SK-N-SH (cell line): ENCODE measurements around the gene CAMK1. TPM values are rescaled to one million over a fixed set of nuclear protein-coding genes. Genes with fewer than 3 reads are reported as not detected.
A peak's percentile ranks its signal among the peaks of the same experiment; 100 is the strongest.

Experiments
- CTCF ChIA-PET: fragments of 300-600, 350-600 bp; formaldehyde crosslinking; extraction: SDS; loops from one replicate; lab custom pipeline; 2021; lab: Yijun Ruan, JAX
- POLR2A ChIA-PET: fragments of 350-600 bp; sonication (Branson Sonifier 250); formaldehyde crosslinking; extraction: SDS; loops from one replicate; lab custom pipeline; 2020; ENCODE audit warnings: antibody characterized with exemption, inconsistent platforms; lab: Yijun Ruan, JAX
- DNase-seq: peaks from one replicate; pipeline ENCODE4 v3.0.0; 2012
- H2AFZ ChIP-seq: fragments of 200-600 bp; sonication (generic); 2 replicates; pipeline ENCODE4 v1.8.1; 2016; ENCODE audit warnings: antibody characterized with exemption, mild to moderate bottlenecking, low read depth
- H3F3A ChIP-seq: fragments of 200-600 bp; sonication (generic); replicated peaks from 2 replicates; pipeline ENCODE3; 2016; ENCODE audit warnings: antibody characterized with exemption, mild to moderate bottlenecking; ENCODE audit not compliant: insufficient read depth
- H3K27ac ChIP-seq, 2 experiments: fragments of 200-500 bp in 1 of 2; fragments of 200-600 bp in 1 of 2; sonication (Bioruptor generic) in 1 of 2; sonication (generic), shearing (Covaris generic) in 1 of 2; 2 replicates each; pipeline versions ENCODE4 v1.5.1 to v1.6.1; 2014 to 2016; ENCODE audit warnings: low read depth in 2 of 2, inconsistent platforms in 1 of 2, low read length in 1 of 2, mild to moderate bottlenecking in 1 of 2, mixed read lengths in 1 of 2
- H3K27me3 ChIP-seq: fragments of 200-600 bp; sonication (generic), shearing (Covaris generic); 2 replicates; pipeline ENCODE4 v1.6.1; 2016; ENCODE audit warnings: mixed run types; ENCODE audit not compliant: insufficient read depth
- H3K36me3 ChIP-seq, 2 experiments: fragments of 200-500 bp in 1 of 2; fragments of 200-600 bp in 1 of 2; sonication (Bioruptor generic) in 1 of 2; sonication (generic) in 1 of 2; replicated peaks in 1 of 2; 2 replicates each; pipeline versions ENCODE3 to v1.5.1; 2014 to 2016; ENCODE audit warnings: low read length in 1 of 2, mild to moderate bottlenecking in 1 of 2; ENCODE audit not compliant: insufficient read depth in 2 of 2, control insufficient read depth in 1 of 2
- H3K4me1 ChIP-seq, 2 experiments: fragments of 200-500 bp in 1 of 2; fragments of 200-600 bp in 1 of 2; sonication (Bioruptor generic) in 1 of 2; sonication (generic), shearing (Covaris generic) in 1 of 2; 2 replicates each; pipeline versions ENCODE4 v1.5.1 to v1.6.1; 2014 to 2016; ENCODE audit warnings: low read depth in 1 of 2, low read length in 1 of 2, mixed run types in 1 of 2; ENCODE audit not compliant: insufficient read depth in 2 of 2, control insufficient read depth in 1 of 2
- H3K4me2 ChIP-seq: fragments of 200-600 bp; sonication (generic), shearing (Covaris generic); 2 replicates; pipeline ENCODE4 v1.6.1; 2017; ENCODE audit warnings: mixed run types
- H3K4me3 ChIP-seq, 2 experiments: fragments of 200-500 bp in 1 of 2; fragments of 200-600 bp in 1 of 2; sonication (Bioruptor generic) in 1 of 2; sonication (generic), shearing (Covaris generic) in 1 of 2; 2 replicates each; pipeline versions ENCODE4 v1.5.1 to v1.8.1; 2014 to 2016; ENCODE audit warnings: low read depth in 2 of 2, inconsistent platforms in 1 of 2, low read length in 1 of 2, mild to moderate bottlenecking in 1 of 2, mixed read lengths in 1 of 2, moderate library complexity in 1 of 2
- H3K79me2 ChIP-seq: fragments of 200-600 bp; sonication (generic); 2 replicates; pipeline ENCODE4 v1.8.1; 2017; ENCODE audit warnings: mild to moderate bottlenecking; ENCODE audit not compliant: insufficient read depth
- H3K9ac ChIP-seq: fragments of 200-600 bp; sonication (generic); 2 replicates; pipeline ENCODE4 v1.6.1; 2017; ENCODE audit warnings: mixed run types
- H3K9me2 ChIP-seq: fragments of 200-600 bp; sonication (generic); 2 replicates; pipeline ENCODE4 v1.6.1; 2017; ENCODE audit warnings: mixed run types
- H3K9me3 ChIP-seq: fragments of 200-600 bp; sonication (generic); 2 replicates; pipeline ENCODE4 v1.6.1; 2017; ENCODE audit warnings: mixed run types, mild to moderate bottlenecking, moderate library complexity
- H4K20me1 ChIP-seq: fragments of 200-600 bp; sonication (generic); 2 replicates; pipeline ENCODE4 v1.6.1; 2017; ENCODE audit warnings: mild to moderate bottlenecking, mixed run types; ENCODE audit not compliant: insufficient read depth
- CTCF ChIP-seq: fragments of 200-600 bp; sonication (generic); IDR thresholded peaks from 2 replicates; pipeline ENCODE4 v1.6.1; 2017; ENCODE audit warnings: antibody characterized with exemption, mild to moderate bottlenecking, moderate library complexity
- ELF1 ChIP-seq: IDR thresholded peaks from 2 replicates; pipeline ENCODE4 v1.4.0; 2012
- EP300 ChIP-seq, 2 experiments: IDR thresholded peaks; 2 replicates each; pipeline versions ENCODE4 v1.4.0 to v1.6.1; 2012; ENCODE audit warnings: borderline replicate concordance in 1 of 2, low read depth in 1 of 2, low read length in 1 of 2
- EZH2phosphoT487 ChIP-seq: fragments of 200-600 bp; sonication (generic); IDR thresholded peaks from 2 replicates; pipeline ENCODE4 v1.6.1; 2017; ENCODE audit warnings: low read depth, mixed run types, mild to moderate bottlenecking, antibody characterized with exemption, moderate library complexity, borderline replicate concordance
- FOSL2 ChIP-seq: IDR thresholded peaks from 2 replicates; pipeline ENCODE4 v1.4.0; 2012; ENCODE audit warnings: low read depth, mild to moderate bottlenecking, moderate library complexity, borderline replicate concordance
- FOXM1 ChIP-seq: IDR thresholded peaks from 2 replicates; pipeline ENCODE4 v1.4.0; 2012; ENCODE audit warnings: low read depth, mild to moderate bottlenecking
- GABPA ChIP-seq: IDR thresholded peaks from 2 replicates; pipeline ENCODE4 v1.4.0; 2012; ENCODE audit warnings: low read depth, mild to moderate bottlenecking
- GATA2 ChIP-seq: sonication (generic); formaldehyde crosslinking; IDR thresholded peaks from 2 replicates; pipeline ENCODE4 v1.5.0; 2020; ENCODE audit warnings: mild to moderate bottlenecking, missing genetic modification reagents
- IRF3 ChIP-seq: fragments of 150-350 bp; IDR thresholded peaks from 2 replicates; pipeline ENCODE4 v1.6.1; 2016; ENCODE audit warnings: mild to moderate bottlenecking, low read depth, low read length
- JUND ChIP-seq: IDR thresholded peaks from 2 replicates; pipeline ENCODE4 v1.4.0; 2012
- MEF2A ChIP-seq: IDR thresholded peaks from 2 replicates; pipeline ENCODE4 v1.4.0; 2012; ENCODE audit warnings: low read depth, borderline replicate concordance
- MXI1 ChIP-seq: IDR thresholded peaks from 2 replicates; pipeline ENCODE4 v1.6.1; 2012; ENCODE audit warnings: mild to moderate bottlenecking, low read depth, low read length, improper control_type of control experiment
- NFIC ChIP-seq: IDR thresholded peaks from 2 replicates; pipeline ENCODE4 v1.4.0; 2012; ENCODE audit warnings: borderline replicate concordance
- POLR2AphosphoS5 ChIP-seq: IDR thresholded peaks from 2 replicates; pipeline ENCODE4 v1.6.1; 2012; ENCODE audit warnings: low read depth, low read length
- RAD21 ChIP-seq: IDR thresholded peaks from 2 replicates; pipeline ENCODE4 v1.6.1; 2012; ENCODE audit warnings: mild to moderate bottlenecking, low read length
- RCOR1 ChIP-seq: fragments of 150-350 bp; IDR thresholded peaks from 2 replicates; pipeline ENCODE4 v1.6.1; 2017; ENCODE audit warnings: antibody characterized with exemption, low read length
- RFX5 ChIP-seq: IDR thresholded peaks from 2 replicates; pipeline ENCODE4 v1.6.1; 2012; ENCODE audit warnings: mild to moderate bottlenecking, improper control_type of control experiment, low read length
- RXRA ChIP-seq: IDR thresholded peaks from 2 replicates; pipeline ENCODE4 v1.4.0; 2012; ENCODE audit warnings: low read depth, mild to moderate bottlenecking, borderline replicate concordance
- SIN3A ChIP-seq: IDR thresholded peaks from 2 replicates; pipeline ENCODE4 v1.6.1; 2012; ENCODE audit warnings: low read depth, mild to moderate bottlenecking, low read length, moderate library complexity, borderline replicate concordance
- SMC3 ChIP-seq: IDR thresholded peaks from 2 replicates; pipeline ENCODE4 v1.6.1; 2012; ENCODE audit warnings: low read depth, low read length, improper control_type of control experiment
- TAF1 ChIP-seq: IDR thresholded peaks from 2 replicates; pipeline ENCODE4 v1.6.1; 2012; ENCODE audit warnings: low read depth, mild to moderate bottlenecking, low read length, moderate library complexity, borderline replicate concordance
- TCF12 ChIP-seq: IDR thresholded peaks from 2 replicates; pipeline ENCODE4 v1.4.0; 2012
- TEAD4 ChIP-seq: IDR thresholded peaks from 2 replicates; pipeline ENCODE4 v1.4.0; 2012; ENCODE audit warnings: mild to moderate bottlenecking, borderline replicate concordance; ENCODE audit not compliant: insufficient read depth
- USF1 ChIP-seq: IDR thresholded peaks from 2 replicates; pipeline ENCODE4 v1.4.0; 2012; ENCODE audit warnings: low read depth, borderline replicate concordance
- USF2 ChIP-seq: fragments of 150-350 bp; IDR thresholded peaks from 2 replicates; pipeline ENCODE4 v1.6.1; 2017; ENCODE audit warnings: antibody characterized with exemption, low read length, low read depth, borderline replicate concordance
- ZBTB33 ChIP-seq: IDR thresholded peaks from 2 replicates; pipeline ENCODE4 v1.4.0; 2012; ENCODE audit warnings: low read depth, borderline replicate concordance
- WGBS: methylation state at CpG from one replicate; pipeline ENCODE4 v1.1.6; 2017; ENCODE audit warnings: low lambda C conversion rate; 5-methylcytosine and 5-hydroxymethylcytosine counted together
- polyA plus RNA-seq, 3 experiments: library from polyadenylated mRNA; depleted of rRNA; stranded (reverse); fragments of >200 nt; gene quantifications; 2 replicates each; pipeline ENCODE4 v1.2.3, GENCODE V29; 2012

The CAMK1 gene
- polyA plus RNA-seq, 1 of the 3 experiments (the other 2 are of a cell fraction): 47.1 TPM

GRCh38 chr3:9731206-9732079, 38.3 kb downstream of the CAMK1 start, which contains the start of gene BRPF1:
TSS of gene BRPF1 (plus strand) at chr3:9731735. CDS start at chr3:9734141, 2,406 bp downstream.
- ChIA-PET CTCF (interaction anchor here (0.9 to 2.6 kb wide), 2 partner anchors 18 to 228 kb away, joined by 3 to 10 read pairs; partner anchors contain the start of gene OGG1), POLR2A (interaction anchor here (1.2 to 4.4 kb wide), 3 partner anchors 14 to 82 kb away, joined by 3 to 22 read pairs (median 4); partner anchors contain the start of genes MTMR14 and OGG1)
- WGBS: 3% methylated on average over 51 of the region's 88 CpGs
- TF ChIP-seq SMC3 (no peak), GABPA (peak; percentile 29; the same call in 1 of the 2 replicates), ZBTB33 (no peak), RAD21 (no peak), GATA2 (CRISPR knock-in tag) (no peak), FOXM1 (no peak), TAF1 (peak; percentile 56; the same call in 1 of the 2 replicates), FOSL2 (no peak), RXRA (no peak), ELF1 (no peak), EZH2phosphoT487 (no peak), SIN3A (peak; percentile 9; the same call in 1 of the 2 replicates), CTCF (no peak), JUND (no peak), USF2 (no peak), USF1 (no peak), NFIC (no peak), EP300 (IDR thresholded peaks at IDR 0.05; ENCODE audit: borderline replicate concordance in 1 of 2, low read depth in 1 of 2, low read length in 1 of 2) (peak; percentile 83 to 87; a peak in 3 of 4 replicates), TEAD4 (no peak), MXI1 (no peak; the same call in 1 of the 2 replicates), MEF2A (no peak), POLR2AphosphoS5 (peak; percentile 64), RFX5 (no peak), RCOR1 (no peak), TCF12 (no peak), IRF3 (no peak)

More at GRCh38 chr3:9731206-9732079, 38.3 kb downstream of the CAMK1 start, which contains the start of gene BRPF1:
- no peaks in the 10 kb centered on the region for H3K9me3 ChIP-seq
- peak within 1 kb of the TSS; percentile 84 to 91 for H3K4me3 ChIP-seq
- peak within 1 kb of the TSS; percentile 100 for H3K4me2 ChIP-seq
- H3K36me3 ChIP-seq: peaks cover 12 to 19% of the 10 kb centered on the region in 2 experiments
- H2AFZ ChIP-seq: peak within 1 kb of the TSS; percentile 99
- peaks cover 14% of the 10 kb centered on the region for H3F3A ChIP-seq
- no peaks in the 10 kb centered on the region for H3K9me2 ChIP-seq
- H3K27me3 ChIP-seq: no peaks in the 10 kb centered on the region
- peak; percentile 99 for DNase-seq
- H3K4me1 ChIP-seq: peaks cover 5 to 14% of the 10 kb centered on the region in 2 experiments; a peak in 1 of 4 replicates
- peak within 1 kb of the TSS; percentile 98 for H3K9ac ChIP-seq
- H3K79me2 ChIP-seq: peaks cover 48% of the 10 kb centered on the region
- peak within 1 kb of the TSS; percentile 95 to 98 for H3K27ac ChIP-seq
- peaks cover 25% of the 10 kb centered on the region for H4K20me1 ChIP-seq
